Stimulated activated CD4-positive, alpha-beta T cell treated with anti-CD3 and anti-CD28 coated beads, Interleukin-12 subunit alpha, Interleukin-12 subunit beta, amount 100 ng/mL, for 48 hours (primary cell): Measurements from ENCODE around the gene RAI14.

ENCODE experiments used
- DNase-seq, 3 donors: peaks; one replicate each; pipeline ENCODE4 v3.0.0-alpha.2; 2020; ENCODE audit warnings: low read depth in 2 of 3, low spot score in 1 of 3

The RAI14 gene

DNA sequence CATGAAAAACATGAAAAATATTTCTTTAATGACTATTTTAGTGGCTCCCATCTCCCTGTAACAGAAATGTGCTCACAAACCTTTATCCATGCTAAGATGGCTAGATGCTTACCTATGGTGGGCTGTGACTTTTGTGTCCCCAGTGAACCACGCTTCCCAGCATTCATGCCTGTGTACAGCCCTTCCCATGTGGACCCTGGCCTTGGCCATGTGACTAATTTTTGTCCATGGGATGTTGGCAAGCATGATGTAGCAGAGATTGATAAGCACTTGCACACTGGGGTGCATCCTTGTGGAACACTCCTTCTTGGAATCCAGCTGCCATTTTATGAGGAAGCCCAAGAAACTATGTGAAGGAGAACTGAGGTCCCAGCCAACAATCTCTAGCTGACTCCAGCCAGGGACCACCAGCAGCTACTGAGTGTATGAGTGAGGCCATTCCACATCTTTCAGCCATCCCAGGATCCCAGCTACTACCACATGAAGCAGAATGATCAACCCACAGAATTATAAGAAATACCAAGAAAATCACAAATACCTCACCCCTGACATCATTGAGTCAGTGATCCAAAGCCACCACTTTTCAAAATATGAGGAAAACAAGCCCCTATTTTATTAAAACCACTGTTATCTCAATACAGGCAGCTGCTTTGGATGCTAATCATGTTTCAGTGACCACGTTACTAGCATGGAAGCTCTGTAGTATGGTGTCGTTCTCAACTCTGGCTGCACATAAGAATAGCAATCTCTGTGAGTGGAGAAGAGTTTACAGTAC lies 16.1 kb upstream of the RAI14 start:
- DNase-seq, result no peak

DNA sequence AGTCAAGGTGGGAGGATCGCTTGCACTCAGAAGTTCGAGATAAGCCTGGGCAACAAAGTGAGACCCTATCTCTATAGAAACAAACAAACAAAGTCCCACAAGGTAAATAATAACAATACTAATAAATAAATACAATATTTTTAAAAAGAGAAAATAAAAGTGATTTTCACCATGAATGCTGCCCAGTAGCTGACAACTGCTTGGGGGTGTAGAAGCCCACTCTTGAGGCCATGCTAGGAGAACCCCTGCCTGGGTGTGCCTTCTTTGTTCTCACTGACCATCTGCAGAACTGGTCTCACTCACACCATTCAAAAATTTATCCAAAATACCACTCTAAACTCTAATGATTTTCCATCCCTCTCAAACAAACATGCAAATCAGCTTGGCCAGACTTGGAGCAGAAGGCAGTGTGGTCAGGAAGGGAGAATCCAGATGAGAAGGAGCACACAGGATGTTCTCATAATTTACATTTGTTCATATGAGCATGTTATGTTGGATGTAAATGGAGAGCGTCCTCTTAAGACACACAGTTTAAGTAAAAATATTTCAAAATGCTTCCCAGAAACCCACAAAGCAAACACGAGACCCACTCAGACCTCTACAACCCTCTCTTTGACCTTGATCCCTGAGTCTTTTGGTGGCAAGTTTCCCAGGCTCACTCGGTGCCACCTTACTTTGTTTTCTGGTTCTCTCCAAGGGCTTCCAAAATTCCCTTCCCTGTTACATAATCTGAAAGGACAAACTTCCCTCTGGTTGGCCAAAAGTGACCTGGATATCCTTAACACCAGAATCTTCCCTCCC lies 7.9 kb upstream of the RAI14 start:
- no peak for DNase-seq

DNA sequence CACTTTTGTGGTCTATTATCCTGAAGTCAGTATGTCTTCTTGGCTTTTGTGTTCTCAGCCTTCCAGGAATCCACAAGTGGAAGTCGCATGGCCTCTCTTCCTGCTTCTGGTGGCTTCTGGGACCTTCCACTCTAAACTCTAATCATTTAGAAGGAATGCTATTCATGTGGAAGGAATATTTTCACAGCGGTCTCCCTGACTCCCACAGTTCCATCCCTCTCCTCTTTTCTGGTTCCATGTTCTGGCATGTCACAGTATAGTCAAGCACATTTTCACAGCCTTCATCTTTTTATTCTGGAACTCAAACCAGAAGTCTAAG lies 7.3 kb upstream of the RAI14 start:
- DNase-seq, result no peak

DNA sequence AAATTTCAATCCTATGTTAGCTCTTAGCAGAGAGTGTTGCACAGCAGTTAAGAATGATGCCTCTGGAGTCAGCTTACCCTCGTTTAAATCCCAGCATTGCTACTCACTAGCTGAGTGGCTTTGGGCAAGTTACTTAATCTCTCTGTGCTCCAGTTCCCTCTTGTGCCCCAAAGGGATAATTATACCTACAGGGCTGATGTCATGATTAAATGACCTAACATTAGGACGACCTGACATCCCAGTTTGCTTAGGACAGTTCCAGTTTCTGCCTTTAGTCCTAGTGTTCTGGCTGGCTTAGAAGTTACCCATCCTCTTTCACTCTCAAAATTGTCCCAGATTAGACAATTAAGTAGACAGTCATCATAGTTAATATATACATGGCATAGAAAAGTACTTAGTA lies 4.3 kb upstream of the RAI14 start:
- DNase-seq, result no peak

DNA sequence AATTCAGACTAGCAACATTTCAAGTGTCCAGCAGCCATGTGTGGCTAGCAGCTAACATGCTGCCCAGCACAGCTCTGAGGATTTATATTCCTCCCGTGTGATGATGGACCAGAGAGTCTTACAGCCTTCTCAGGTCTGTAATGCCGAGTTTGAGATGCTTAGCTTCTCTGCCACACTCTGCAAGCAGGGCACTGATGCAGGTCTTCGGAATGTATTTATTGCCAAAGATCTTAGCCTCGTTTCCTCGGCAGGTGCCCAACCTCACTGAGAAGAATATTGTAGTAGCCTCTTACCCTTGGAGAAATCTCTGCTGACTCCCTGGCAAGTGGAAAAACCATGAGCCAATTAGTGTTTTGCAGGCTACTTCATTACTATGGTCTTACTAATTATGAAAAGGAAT lies 3.7 kb upstream of the RAI14 start:
- no peak for DNase-seq

DNA sequence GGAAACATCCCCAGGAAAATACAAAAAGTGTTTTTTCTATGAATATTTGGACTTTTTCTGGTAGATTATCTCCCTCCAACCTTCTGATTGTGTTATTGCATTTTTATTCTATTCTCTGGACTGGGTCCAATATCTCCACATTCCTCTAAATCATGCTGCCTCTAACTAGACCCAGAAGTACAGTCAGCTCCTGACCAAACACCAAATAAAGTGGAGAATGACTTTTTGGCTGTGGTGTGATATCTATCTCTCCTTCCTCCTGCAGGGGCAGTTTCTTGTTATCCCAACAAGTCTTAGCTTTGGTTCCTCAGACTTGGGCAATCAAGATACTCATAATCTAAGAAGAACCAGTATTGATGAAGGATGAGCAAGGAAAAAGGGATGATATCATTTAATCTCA lies 3.2 kb upstream of the RAI14 start:
- no peak for DNase-seq

DNA sequence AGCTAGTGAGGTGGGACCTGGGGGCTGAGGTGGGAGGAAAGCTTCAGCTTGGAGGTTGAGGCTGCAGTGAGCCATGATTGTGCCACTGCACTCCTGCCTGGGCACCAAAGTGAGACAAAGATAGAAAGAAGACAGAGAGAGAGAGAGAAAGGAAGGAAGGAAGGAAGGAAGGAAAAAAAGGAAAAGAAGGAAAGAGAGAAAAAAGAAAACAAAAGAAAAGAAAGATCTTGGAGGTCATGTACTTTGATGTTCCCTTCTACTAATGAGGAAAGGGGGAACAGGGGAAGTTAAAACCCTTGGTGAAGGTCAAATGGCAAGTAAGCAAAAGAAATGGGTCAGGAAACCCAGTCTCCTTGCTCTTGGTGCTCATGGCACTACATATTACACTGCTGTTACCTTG lies 2.4 kb upstream of the RAI14 start:
- no peak for DNase-seq

DNA sequence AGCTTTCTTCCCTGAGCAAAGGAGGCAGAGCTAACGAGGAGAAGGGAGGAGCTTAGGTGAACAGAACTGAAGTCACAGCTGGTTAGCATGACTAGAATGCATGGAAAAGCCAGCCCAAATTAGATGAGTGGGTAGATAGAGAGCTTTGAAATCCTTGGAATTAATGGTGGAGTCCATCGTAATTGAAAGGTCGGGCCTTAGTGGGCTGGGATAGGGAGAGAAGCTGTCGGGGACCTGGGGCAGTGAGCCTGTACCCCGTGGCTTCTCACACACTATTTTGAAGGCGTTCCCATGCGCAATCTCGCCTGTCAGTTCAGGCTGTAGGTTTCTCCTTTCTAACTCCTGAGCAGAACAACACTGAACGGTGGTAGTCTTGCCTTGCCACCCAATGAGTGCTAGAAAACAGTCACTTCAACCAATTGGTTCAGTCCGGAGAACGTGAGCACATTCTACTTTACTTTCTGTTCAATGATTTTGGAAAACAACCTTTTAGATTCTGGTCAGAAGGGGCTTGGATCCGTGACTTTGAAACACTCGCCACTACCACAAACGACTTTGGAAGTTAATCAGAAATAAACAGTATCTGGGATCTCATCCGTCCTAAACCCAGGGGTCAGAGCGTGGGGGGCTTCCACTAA lies 655 bp upstream of the RAI14 start:
- DNase-seq, result peak in 1 of 3 donors; percentile 18

DNA sequence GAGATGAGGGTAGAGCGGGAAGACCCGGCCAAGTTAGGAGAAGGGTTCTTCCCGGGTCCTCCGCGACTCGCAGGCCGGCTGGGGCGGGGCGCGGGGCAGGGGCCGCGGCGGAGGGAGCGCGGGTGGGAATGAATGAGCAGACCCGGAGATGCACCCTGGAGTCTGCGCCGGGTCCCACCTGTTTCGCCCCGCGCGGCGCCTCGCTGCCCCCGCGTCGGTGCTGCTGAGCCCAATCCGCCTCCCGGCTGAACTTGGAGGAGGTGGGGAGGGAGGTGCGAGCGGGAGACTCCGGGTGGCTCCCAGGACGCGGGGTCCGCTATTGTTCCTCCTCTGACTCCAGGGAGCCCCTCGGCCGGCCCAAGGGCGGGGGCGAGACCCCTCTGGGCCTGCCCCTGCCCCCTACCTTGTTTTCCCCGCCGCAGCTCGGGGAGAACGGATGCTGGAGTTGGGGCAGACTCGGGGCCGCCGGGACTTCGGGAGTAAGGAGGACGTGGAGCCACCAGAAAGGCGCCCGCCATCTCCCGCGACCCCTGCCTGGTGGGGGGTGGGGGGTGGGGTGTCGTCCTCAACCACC lies 659 bp downstream of the RAI14 start:
- DNase-seq, result no peak

DNA sequence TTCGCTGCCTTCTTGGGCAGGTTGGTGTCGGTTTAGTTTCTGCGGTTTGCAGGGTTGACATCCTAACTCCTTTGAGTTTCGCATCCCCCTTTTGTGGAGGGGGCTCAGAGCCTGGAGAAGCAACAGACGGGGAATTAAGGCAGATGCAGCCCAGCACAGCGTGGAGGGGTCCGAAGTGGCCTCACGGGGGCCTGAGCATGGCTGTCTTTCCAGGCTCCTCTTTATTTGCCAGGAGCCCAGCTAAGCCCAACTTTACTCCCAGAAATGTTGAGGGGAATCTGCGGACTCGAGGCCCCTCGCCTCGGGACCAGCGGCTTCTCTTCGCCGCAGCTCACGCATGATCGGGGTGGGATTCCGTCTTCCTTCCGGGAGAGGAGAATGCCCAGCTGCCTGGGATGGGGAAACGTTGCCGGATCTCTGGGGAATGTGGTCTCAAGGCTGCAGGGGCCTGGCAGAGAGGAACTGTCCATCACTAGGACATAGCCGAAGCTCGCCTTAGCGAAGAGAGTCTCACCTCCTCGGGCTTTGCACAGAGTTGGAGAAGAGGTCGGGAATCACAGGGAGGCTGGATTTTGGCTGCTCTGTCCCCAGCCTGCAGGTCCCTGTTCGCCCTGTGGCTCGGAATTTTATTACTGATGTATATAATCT lies 1.3 kb downstream of the RAI14 start:
- no peak for DNase-seq

DNA sequence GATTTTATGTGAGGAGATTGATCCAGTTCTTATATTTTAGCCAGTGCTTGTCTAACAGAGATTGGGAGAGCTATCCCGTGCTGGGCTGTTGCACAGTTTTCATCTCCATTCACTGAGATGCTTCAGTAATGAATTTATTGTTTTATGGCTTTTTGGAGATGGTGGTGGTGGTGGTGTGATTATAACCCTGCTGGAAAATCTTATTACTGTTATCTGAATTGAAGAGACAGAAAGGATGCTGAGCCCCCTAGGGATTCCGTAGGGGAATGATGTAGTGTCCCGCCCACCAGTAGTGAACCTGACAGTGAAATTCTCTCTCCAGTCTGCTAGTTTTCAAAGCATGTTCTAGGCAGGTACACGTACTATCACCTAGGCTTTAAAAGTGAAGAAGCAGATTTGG lies 1.9 kb downstream of the RAI14 start:
- no peak for DNase-seq

DNA sequence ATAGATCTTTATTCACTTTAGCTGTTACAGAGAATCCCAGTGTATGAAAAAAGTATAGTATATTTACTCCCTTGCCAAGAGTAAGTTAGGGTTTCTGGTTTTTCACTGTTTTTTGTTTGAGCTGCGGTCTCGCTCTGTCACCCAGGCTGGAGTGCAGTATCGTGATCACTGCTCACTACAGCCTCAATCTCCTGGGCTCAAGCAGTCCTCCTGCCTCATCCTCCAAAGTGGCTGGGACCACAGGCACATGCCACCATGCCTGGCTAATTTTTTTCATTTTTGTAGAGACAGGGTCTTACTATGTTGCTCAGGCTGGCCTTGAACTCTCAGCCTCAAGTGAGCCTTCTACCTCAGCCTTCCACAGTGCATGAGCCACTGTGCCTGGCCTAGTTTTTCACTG lies 3.0 kb downstream of the RAI14 start:
- DNase-seq, result no peak

DNA sequence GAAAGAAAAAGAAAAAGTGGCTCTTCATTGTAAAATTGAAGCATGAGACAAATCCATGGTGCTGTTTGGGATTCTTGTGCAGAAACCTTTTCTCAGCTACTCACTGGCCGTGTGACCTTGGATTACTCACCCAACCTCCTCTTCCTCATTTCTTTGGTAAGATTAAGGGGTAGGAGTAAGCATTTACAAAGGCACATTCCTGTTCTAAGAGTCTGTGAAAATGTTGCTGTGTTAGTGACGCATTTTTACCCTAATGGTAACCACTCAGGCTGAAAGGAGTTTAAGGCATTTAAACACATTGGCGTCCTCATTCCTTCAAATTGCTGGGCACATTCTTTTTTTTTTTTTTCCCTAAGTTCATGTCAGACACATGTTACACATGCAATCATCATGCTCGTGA lies 4.3 kb downstream of the RAI14 start:
- DNase-seq, result no peak

DNA sequence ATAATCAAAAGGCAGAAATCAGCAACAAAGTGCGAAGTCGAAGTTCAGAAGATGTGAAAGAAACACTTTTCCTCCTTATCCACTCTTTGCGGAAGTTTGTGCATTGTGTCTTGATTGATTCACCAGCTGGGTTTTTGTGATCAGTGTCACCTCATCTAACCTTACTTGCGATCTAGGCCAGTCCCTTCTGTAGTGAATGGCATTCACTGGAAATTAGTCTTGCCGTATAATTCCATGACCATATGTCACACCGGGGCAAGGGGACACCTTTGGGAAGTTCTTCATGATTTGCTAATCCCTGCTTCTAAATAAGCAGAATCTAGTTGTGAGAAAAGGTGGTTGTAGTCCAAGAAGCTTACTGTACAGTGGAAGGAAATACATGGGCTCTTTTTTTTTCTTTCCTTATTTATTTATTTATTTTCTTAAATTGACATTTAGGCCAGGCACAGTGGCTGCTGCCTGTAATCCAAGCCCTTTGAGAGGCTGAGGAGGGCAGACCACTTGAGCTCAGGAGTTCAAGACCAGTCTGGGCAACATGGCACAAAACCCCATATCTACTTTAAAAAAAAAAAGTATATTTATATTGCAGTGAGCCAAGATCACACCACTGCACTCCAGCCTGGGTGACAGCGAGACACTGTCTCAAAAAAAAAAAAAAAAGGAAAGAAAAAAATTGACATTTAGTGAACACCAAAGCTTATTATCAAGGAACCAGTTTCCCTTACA lies 7.8 kb downstream of the RAI14 start:
- no peak for DNase-seq

DNA sequence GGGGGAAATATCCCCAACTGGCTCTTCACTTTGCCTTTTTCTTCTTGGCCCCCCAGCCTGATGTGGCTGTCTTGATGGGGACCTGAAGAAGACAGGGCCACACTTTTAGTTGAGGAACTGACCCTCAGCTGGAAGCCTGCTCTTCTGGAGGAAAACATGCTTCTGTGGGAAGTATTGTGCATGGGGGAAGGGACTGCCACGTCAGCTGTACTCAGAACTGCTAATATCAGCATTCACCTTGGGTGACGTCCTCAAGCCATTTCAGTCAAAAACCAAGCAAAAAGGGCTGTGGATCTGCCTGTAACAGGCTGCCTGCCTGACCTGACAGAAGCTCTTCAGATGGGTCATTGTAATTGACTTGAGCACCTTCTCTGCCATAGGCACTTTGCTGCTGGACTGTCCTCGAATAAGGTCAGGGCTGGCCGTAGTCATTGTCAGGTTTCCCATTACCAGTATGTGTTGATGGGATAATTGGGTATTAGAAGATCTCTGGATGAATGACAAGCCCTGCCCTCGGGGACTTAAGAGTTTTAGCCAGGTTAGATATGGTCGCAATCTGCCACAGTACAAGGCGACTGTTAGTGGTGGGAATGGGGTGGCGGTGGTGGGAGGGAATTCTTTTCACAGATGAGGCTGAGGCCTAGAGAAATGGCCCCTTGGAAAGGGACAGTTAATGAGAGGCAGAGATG lies 10.4 kb downstream of the RAI14 start:
- DNase-seq, result no peak

DNA sequence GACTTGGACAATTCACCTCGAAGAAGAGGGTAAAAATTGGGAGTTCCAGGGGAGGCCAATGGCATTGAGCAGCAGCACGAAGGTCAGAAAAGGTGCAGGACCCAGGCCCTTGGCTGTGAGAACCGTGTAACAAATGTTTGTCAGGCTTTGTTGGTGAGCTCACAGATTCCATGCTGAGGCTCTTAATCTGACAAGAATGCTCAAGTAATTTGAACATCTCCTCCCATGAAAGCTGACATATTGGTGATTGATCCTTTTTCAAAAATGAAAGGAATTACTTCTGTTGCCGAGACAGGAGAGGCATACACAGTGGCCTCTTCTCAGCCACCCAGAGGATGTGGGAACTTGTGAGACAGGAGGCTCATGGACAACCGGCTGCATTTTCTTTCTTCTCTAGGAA lies 11.6 kb downstream of the RAI14 start:
- no peak for DNase-seq

DNA sequence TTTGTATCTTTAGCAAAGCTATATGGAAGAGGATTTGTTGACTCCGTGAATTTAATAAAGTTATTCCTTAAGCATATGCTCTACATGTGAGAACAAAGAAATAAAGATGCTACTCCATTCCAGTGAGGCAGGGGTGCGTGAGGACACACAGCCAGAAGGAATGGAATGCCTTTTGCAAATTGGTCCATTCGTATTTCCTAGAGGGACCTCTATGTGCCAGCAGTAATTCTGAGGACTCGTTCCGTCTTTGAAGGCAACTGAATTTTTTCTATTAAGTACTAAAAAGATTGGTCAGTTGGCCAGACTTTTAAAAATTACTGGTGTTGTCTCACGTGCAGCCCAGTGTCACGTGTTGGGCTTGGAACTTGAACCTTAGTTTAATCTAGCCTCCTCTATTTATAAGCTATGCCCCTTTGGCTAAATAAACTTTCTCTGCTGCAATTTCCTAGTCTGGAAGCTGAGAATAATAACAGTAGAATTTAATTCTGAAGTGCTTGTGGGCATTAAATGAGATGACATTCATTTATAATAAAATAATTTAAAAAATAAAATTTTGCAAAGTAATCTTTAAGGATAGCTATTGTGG lies 13.9 kb downstream of the RAI14 start:
- DNase-seq, result no peak

DNA sequence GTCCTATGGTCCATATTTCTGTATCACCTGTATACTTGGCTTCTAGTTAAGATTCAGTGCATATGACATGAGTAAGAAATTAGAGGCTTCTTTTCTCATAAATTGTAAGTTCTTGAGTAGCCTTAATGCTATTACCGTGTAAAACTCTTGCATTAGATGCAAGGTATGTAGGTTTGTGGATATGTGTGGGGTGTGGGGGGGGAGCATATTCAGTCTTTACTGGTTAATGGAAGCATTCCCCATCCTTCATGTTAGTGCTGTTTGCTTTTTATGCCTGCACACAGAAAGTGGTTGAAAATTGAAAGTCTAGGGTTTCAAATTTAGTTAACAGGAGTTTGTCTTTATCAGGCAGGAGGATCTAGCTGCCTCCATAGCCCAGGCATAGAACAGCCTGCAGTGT lies 16.1 kb downstream of the RAI14 start:
- no peak for DNase-seq

DNA sequence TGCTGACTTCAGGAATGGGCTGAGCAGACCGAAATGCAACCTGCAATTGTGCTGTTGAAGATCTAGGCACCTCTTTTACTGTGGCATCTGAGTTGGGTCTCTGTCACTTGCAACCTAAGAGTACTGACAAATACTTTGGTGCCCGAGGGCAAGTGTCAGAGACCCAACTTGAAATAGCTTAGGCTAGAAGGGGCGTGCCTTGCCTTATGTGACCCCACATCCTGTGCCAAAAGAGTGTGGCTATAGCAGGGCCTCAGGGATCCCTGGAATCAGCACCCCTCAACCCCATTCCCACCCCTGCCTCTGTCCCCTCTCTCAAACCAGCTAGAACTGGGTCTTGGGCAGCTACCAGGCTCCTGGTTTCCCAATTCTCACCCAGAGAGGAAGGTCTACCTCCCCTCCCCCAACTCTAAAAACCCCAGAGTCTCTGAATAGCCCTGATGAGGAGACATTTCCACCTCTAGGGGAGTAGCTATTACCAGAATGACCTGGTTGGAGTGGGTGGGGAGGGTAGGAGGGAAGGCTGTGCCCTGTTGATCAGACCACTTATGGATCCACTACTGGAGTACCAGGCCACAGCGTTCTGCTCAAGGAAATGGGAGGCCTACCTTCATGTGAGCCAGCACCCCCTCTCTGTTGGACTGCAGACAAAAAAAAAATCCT lies 17.5 kb downstream of the RAI14 start:
- DNase-seq, result no peak
